GM18868 (cell line): Measurements from ENCODE around the gene CCDC50.

Source experiments
- ATAC-seq: cut with Tn5 transposase; IDR thresholded peaks from one replicate; pipeline ENCODE4 v1.9.1; 2021; ENCODE audit warnings: mild to moderate bottlenecking, moderate library complexity; ENCODE audit not compliant: unreplicated experiment

The CCDC50 gene

DNA sequence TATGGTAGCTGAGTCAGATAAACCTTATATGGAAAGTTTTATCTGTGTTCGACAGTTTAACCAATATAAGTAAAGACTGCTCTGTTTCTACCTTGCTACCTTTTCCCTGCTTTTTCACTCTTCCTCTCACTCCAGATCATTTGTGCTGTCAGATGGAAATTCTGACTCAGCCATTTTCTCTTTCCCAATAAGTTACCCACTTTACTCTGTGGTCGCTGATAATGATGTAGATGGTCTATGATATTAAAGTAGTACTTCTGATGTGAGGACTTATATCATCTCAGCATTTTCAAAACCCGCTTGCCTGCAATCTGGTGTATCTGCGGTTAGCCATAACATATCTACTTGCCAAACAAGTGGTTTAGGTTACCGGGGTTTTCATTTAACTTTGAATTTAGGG, 16.1 kb downstream of the CCDC50 start:
- ATAC-seq, result no peak

DNA sequence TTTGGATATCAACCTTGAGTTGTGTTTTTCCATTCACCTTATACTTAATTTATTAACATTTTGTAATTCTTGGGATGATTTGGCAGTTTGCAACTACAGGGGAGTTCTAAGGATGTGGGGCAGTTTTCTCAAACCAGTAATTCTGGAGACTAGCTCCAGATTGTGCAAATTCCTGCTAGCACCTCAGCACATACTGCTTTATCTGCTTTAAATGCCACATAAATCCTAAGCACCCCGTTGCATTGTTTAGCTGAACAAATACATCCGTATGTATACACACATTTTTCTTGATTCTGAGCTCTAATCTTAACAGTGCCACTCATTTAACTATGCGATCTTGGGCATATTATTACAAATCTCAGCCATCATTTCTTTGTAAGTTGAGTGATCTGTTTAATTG, 18.0 kb downstream of the CCDC50 start:
- no peak for ATAC-seq

DNA sequence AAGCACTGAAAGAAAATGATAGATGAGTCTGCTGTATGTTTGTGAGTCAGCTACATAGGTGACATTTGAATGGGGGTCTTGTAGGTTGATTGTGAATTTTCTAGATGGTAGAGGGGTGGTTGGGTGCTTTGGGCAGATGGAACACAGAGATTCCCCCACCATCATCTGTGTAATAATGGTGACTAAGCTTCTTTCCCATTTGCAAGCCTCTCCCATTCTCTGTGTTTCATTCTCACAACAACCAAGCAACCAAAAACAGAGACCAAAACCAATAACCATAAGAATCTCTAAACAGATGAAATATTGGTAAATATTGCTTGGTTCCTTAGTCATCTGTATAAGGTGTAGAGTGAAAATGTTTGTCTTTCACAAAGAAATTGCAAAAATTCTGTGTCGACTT, 18.9 kb downstream of the CCDC50 start:
- ATAC-seq, result no peak

DNA sequence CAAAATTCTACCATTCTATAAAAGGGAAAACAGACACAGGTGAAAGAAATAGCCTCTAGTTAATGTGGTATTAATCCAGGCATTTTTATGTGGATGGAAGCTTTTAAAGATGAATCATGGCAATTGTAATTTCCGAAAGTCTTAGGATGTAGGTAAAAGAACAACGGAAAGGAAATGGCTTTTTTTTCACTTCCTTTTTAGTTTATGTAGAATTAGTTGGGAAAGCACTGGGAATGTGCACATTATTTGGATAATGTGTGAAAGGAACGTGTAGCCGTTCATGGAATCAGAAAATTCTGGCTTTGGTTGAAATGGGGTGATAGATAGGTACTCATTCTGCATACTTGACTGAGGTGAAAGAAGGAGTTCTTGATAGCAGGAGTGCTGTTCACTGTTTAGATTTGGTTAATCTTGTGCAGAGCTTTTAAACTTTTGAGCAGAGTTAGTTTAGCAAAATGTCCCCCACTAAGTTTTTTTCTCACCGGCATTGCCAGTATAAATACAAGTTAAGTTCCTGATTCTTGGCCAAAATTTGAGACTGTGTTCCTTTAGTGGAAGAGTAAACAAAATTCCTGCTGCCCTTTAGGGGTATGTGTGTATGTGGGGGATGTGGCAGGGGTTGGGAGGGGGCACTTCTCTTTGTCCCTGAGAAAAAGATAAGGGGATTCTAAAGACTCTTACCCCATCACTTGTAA, 21.3 kb downstream of the CCDC50 start:
- no peak for ATAC-seq

DNA sequence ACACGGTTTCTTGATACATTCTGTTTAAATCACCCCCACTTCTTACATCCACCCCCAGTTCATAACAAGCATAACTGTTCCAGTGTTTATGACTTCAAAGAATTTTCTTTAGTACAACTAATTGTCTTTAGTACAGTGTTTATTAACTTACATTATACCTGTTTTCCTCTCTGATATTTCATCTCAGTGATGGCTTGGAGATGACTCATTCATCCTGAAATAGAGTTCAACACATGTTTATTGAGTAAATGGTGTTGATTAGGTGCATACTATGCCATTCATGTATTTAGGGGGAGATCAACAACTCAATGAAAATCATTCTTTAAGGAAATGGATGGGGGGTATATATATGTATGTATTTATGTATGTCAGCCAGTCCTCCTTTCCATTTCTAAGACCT, 22.8 kb downstream of the CCDC50 start:
- ATAC-seq, result no peak

DNA sequence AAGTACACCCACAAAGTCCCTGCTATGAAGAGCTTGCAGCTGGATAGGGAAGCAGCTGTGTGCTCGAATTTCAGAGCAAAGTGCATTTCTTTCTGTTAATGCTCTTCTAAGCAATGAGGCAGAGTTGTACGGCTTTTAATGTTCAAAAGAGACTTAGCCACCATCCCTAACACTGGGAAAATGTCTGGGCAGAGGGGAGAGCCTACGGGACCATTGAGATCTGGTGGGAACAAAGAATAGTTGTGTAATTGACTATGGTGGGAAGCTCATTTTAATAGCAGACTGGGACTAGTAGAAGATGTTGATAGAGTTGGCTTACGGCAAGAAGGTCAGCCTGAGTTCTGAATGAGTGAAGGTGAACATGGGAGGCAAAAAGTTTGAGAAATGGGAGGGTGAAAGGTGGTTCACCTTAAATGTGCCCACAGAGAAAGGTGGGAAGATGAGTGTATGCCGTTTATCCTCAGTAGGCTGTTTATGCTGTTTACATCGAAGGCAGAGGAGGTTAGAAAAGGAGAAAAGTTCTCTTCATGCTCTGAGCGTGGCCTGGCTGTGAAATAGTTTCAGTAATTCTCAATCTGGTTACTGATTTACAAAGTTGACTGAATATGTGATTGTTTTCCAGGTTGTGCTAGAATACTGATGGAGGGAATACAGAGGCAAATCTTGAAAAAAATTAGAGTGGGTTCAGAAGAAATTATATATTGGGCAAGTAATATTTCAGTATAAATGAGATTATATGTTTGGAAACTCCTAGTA, 24.0 kb downstream of the CCDC50 start:
- ATAC-seq, result no peak

DNA sequence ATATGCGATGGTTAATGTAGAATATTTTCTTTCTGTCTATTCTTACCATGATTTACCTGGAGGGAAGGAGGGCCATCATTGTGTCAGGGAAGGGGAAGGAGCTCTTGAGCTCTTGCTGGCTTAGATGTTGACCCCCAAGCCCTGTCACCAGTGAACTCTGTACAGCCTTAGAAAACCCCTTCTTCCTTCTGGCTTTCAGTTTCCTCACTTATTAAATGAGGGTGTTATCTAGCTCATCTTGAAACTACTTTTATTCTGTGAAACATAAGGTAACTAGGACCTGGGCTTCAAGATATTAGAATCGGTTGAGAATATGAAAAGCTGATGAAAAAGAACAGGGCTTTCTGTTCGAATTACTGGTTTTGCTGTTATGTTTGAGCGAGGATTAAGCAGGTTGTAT, 26.2 kb downstream of the CCDC50 start:
- ATAC-seq, result peak; percentile 84

DNA sequence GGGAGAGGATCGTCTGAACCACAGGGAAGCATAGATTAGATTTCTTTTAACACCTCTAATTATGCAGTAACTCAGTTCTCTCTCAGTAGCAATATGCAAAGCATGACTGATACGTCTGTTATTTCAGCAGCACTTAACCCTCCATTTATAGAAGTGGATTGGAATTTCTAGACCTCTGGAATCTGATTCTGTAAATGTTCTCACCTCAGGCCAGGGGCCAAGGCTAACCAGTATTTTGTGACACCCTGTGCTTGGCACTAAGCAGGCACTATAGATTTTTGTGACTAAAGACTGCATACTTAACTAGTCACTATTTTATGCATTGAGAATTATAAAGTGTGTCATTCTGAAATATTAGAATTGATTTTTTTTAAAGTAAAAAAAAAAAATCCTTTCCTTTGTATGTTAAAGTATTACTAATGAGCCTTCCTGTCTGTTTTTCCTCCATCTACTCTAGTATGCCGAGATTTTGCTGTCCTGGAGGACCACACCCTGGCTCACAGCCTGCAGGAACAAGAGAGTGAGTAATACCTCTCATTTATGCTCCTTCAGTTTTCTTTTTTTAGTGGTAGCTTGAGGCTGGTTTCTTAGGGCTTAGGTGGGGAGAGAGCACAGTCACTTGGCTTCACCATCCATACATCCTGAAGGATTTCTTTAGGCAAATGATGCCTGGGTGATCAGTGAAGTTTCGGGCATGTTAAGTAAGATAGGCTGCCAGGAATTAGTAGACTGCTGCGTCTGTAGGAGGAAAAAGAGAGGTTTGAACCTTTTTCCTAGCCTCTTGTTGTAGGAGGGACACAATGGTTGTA, 27.6 kb downstream of the CCDC50 start:
- no peak for ATAC-seq

DNA sequence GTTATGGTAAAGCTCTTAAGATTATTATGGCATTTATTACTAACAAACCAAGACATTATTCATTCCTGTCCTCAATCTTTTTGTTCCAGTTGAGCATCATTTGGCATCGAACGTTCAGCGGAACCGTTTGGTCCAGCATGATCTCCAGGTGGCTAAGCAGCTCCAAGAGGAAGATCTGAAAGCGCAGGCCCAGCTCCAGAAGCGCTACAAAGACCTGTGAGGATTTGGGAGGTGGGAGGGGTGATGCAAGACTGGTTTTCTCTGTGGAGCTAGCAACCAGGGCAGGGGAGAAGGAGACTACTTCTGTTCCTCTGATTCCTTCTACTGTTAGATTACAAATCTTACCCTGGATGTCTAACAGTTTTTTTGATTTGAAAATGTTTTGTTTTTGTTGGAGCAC, 28.7 kb downstream of the CCDC50 start:
- ATAC-seq, result no peak

DNA sequence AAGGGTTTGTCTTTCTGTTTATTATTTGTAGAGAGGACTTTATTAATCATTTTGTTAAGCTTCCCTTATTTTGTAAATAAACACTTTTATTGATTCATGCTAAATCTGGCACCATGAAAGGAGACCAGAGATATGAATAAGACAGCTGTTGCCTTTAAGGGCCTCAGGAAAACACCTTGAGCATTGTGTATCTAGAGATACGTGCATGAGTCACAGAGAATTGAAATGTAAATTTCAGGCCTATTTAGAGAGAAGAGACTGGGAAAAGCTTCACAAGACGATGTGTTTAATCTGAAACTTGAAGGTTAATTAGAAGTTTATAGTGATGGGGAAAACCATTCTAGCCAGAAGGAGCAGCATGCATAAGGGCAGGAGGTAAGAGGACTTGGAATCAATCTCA, 29.7 kb downstream of the CCDC50 start:
- ATAC-seq, result peak; percentile 75

DNA sequence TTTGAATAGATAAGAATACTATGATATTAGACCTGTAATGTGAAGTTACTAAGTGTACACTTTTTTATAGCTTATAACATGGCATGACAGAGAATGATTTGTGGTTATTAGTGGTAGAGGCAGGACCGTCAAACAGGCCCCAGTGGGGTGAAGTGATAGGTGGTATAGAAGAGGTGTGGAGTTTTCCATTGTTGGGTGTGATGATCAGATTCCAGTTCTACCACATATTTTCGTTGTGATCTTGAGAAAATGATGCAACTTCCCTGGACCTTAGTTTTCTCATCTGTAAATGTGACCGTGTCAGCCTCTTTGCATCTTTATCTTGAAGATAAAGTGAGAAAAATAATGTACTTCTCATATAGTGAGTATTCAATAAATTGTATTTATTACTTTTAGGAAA, 31.4 kb downstream of the CCDC50 start:
- no peak for ATAC-seq

DNA sequence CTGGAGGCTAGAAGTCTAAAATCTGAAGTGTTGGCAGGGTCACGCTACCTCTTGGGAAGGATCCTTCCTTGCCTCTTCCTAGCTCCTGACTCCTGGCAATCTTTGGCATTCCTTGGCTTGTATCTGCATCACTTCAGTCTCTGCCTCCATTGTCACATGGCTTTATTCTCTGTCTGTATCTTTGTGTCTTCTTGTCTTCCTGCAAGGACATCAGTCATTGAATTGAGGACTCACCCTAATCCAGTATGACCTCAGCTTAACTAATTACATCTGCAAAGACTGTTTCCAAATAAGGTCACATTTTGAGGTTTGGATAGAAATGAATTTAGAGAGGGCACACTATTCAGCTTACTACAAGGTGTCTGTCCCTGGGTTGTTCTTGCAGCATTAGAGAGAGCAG, 32.3 kb downstream of the CCDC50 start:
- ATAC-seq, result no peak

DNA sequence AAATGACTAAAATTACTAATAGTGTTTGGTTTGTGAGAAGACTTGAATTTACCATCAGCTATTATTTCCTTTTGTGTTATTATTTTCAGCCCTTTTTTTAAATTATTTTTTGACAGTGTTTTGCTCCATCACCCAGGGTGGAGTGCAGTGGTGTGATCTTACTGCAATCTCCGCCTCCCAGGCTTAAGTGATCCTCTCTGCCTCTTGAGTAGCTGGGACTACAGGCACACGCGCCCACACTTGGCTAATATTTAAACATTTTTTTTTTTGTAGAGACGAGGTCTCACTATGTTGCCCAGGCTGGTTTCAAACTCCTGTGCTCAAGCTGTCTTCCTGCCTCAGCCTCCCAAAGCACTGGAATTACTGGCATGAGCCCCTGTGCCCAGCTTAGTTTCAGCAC, 32.8 kb downstream of the CCDC50 start:
- no peak for ATAC-seq

DNA sequence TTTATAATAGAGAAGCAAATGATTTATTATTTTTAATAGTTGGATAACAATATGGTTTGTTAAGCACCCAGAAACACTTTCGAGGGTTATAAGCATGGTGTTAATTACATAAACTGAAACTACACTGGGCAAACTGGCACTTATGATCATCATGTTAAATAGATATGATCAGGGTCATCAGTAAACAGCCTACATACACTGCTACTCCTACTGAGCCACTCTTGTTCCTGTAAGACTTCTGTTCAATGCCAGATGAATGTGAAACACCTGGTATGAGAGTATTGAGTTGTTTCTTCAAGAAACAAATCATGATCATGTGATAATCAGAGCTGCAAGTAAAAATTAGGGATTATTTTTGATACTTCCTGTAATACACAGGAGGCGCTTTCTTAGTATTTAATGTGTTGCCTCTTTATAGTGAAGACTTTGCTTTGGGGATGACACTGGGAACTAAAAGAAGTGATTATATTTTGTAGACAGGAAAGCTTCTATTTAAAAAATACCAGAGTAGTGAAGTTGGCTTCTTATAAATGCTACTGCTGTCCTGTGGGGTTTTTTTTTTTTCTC, 33.4 kb downstream of the CCDC50 start:
- peak; percentile 33 for ATAC-seq

DNA sequence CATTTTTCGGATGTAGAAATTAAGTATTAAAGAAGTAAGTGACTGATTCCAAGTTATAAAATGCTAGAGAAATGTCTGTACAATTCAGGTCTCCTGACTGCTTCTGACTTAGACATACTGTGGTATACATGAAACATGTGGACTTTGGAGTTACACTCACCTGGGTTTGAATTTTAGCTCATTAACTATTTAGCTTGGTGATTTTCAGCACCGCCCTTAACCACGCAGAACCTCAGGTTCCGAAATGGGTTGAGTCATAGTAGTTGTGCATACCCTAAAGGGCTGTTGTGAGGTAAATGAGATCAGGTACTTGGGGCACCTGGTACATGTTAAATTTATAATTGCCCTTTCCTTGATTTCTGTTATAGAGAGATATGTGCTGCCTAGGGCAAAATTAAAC, 34.0 kb downstream of the CCDC50 start:
- ATAC-seq, result no peak

DNA sequence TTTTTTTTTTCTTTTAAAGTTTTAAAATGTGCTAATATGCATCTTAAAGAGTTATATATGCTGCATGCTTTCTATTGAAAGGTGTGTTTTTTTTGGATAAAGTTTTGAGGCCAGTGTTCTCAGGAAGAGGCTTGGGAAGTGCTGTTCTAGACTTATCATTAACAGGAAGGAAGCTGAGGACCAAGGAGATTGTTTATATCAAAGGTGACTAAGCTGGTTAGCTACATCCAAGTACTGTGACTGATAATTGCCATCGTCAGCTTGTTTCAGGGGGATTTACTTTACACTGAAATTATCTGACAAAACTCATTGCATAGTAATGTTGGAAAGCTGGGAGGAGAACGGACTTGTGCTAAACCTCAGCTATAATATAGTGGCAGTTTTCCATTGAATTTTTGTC, 37.5 kb downstream of the CCDC50 start:
- ATAC-seq, result no peak

DNA sequence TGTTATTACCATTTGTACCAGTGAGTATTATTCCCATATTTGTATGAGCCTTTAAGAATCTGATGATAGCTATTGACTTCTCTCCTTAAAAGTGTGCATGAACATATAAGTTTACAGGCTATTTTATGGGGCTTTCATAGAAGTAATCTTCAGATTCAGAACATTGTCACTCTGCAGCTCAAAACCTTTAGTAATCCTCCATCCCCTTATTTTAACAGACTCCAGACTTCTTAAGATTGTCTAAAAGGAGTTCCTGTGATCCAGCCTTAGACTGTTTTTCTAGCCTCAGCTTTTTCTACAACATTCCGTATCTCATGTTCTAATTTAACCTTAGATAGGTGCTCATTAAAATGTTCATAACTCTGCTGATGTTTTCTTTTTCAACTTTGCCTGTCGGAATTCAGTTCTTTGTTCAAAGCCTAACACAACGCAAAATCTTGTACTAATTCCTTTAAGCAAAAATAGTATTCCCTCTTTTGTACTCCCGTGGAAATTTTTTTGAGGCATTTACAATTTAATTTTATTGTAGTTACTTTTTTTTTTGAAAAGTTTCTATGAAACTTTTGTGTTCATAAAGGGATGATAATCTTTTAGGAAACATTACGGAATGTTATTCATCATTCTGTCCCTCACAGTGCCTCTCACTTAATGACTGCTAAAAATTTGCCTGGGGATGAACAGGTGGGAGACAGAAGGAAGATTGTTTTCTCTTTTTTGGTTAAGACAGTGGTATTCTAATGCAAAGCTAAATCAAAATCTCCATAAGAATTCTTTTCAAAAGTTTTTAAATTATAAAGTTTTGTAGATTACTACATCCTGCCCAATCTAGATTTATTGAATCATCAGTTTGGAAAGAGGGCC, 39.8 kb downstream of the CCDC50 start:
- no peak for ATAC-seq

DNA sequence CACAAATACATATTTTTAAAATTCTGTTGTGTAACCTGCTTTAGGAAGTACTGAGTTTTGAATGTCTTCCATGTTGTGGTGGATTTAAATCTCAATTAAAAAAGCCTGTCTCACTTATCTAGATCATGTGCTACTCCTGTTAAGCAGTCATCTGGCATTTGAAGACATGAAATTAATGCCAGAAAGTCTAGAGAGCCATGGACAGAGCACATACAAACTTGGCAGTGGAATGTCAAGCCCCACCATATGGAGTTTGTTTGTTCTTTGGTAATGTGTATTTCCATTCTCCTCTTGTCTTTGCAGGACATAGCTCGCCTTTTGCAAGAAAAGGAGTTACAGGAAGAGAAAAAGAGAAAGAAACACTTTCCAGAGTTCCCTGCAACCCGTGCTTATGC, 40.4 kb downstream of the CCDC50 start:
- ATAC-seq, result no peak

DNA sequence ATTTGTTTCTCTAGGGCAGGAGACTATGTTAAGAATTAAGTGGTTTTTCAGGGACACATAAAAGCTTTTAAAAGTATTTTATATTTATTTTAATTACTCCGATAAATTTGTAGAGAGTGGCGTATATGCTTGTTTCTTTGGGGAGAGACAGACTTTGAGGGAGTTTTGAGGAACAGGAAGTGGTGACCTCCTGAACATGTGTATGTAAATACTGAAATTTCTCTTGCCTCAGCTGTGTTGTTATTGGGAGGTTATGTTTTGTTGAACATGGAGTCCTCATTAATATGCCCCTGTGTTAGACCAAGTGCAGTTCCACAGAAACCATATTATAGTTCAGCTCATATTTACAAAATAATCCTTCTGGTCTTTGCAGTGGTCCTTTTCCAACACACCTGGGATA, 42.9 kb downstream of the CCDC50 start:
- no peak for ATAC-seq

DNA sequence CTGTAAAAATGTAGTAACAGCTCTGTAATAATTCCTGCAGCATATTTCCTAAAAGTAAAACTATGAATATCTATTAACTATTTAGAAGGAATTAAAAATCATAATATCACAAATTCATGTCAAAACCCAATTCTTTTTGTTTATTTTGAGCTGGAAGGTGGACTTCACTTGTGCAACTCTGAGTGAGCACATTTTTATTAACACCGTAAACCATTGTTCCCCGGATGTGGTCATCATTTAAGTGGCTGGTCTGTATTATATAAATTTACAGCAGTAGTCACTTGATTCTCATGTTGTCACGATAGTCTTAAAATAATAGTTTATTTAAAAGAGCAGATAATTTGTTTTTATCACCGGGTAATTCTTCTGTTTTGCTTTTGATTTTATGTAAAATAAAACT, 44.1 kb downstream of the CCDC50 start:
- no peak for ATAC-seq
